GM21423 (cell line): ENCODE data around the gene AMZ1.

Source experiments
- ATAC-seq: cut with Tn5 transposase; IDR thresholded peaks from one replicate; pipeline ENCODE4 v1.9.1; 2021; ENCODE audit warnings: mild to moderate bottlenecking, moderate library complexity; ENCODE audit not compliant: unreplicated experiment

AMZ1 gene

DNA sequence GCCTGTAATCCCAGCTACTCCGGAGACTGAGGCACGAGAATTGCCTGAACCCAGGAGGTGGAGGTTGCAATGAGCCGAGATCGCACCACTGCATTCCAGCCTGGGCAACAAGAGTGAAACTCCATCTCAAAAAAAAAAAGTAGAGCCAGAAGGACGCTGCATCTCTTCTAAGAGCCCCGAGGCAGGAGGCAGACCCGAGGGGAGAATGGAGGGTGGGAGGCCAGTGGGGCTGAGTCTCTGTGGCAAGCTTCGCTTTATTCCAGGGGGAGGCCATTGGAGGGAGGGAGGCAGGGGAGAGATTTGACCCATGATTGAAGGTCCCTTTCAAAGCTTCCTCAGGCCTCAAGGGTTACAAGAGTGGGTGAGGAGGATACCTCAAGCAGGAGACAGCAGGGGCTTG lies 37.6 kb upstream of the AMZ1 start:
- ATAC-seq = no peak

DNA sequence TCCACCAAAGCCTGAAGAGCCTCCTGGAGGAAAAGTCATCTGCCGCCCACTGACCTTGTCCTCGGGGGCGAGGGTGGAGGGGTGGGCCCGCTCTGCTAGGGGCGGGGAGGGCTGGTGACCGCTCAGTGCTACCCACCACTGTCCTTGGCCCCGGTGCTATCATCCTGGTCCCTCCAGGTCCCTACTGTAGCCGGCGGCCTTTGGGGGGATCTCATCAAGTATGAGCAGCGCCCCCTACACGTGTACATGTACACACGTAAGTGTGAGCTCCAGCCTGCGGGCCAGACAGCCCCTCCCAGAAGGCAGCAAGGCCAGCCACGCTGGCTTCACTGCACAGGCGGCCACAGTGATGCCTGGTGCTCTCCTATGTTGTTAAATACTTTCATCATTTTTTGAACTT lies 36.7 kb upstream of the AMZ1 start:
- no peak for ATAC-seq

DNA sequence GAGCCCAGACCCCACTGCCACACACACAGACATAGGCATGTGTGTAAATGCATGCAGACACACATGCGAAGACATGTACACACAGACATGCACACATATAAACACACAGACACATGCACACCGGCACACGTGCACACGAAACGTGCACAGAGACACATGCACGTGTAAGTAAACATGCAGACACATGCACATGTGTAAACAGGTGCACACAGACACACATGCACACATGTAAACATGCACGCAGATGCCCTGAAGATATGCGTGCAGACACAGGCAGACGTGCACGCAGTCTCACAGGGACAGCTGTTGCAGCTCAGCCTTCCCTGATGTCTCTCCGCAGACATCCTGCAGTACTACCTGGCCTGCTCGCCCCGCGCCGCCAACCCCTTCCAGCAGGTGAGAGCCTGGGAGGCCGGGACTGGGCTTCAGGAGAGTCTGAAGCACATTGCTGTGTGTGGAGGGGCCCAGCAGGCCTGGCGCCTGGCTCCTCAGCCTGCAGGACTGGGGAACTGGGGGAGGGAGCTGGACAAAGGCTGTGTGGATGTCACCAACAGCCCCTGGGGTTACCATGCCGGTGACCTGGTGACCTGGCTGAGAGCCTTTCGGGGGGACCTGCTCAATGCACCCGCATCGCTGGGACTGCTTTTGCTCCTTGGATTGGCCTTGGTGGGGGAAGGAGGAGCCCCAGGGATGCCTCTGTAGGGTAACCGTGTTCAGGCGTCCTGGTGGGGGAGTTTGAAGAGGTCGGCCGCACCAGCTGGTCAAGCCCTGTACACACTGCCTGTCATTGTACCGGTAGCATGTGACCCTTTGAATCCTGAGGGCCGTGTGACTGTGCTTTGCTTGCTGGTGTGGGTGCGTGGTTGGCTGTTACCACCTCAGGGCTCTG lies 35.9 kb upstream of the AMZ1 start:
- no peak for ATAC-seq

DNA sequence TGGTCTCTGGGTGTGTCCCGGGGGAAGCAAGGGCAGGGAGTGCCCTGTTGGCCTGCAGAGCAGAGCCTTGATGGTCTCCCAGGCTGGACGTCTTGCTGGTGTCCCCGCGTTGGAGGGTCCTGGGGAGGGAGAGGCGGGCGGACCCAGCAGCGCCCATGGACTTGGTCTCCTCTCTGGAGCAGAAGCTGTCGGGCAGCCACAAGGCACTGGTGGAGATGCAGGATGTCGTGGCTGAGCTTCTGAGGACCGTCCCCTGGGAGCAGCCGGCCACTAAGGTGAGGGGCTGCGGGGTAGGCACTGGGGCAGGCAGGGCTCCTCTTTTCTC lies 35.3 kb upstream of the AMZ1 start:
- ATAC-seq = no peak

DNA sequence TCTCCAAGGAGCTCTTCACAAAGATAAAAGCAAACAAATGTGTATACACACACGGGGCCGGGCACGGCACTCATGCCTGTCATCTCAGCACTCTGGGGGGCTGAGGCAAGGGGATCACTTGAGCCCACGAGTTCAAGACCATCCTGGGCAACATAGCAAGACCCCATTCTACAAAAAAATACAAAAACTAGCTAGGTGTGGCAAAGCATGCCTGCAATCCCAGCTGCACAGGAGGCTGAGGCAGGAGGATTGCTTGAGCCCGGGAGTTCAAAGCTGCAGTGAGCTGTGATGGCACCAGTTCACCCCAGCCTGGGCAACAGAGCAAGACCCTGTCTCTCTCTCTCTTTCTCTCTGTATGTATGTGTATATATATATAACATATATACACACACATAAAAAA lies 33.9 kb upstream of the AMZ1 start:
- ATAC-seq = no peak

DNA sequence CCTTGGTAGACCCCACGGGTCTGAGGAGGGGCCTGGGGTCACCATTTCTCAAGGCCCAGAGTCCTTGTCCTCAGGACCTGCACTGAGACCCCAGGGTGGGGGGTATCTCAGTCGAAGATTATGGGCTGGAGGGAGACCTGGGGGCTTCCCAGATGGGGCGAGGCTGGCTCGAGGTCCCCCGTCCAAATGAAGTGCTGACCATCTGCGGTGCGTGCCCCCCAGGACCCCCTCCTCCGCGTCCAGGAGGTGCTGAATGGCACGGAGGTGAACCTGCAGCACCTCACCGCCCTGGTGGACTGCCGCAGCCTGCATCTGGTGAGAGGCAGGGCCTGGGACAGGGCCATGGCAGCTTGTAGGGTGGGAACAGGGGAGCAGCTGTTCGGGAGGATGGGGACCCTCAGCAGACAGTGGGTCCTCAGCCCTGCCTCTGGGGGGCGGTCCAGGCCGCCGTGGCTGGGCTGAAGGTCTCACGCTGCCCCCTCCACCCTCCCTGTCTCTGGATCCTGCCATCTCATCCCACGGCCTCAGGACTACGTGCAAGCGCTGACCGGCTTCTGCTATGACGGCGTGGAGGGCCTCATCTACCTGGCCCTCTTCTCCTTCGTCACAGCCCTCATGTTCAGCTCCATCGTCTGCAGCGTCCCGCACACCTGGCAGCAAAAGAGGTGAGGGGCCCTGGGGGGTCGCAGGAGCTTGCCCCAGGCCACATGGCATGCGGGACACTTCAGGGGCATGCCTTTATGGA lies 32.0 kb upstream of the AMZ1 start:
- ATAC-seq = no peak

DNA sequence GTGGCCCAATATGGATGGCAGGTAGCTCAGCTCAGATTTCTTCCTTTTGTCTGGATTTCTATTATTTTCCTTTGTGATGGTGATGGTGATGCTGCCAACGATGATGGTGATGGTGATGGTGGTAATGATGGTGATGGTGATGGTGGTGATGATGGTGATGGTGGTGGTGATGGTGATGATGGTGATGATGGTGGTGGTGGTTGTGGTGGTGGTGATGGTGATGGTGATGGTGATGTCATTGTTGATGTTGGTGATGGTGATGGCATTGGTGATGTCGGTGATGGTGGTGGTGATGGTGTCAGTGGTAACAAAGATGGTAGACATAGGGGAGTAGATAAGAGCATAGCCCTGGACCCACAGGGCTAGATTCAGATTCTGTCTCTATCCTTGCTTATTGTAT lies 30.8 kb upstream of the AMZ1 start:
- no peak for ATAC-seq

DNA sequence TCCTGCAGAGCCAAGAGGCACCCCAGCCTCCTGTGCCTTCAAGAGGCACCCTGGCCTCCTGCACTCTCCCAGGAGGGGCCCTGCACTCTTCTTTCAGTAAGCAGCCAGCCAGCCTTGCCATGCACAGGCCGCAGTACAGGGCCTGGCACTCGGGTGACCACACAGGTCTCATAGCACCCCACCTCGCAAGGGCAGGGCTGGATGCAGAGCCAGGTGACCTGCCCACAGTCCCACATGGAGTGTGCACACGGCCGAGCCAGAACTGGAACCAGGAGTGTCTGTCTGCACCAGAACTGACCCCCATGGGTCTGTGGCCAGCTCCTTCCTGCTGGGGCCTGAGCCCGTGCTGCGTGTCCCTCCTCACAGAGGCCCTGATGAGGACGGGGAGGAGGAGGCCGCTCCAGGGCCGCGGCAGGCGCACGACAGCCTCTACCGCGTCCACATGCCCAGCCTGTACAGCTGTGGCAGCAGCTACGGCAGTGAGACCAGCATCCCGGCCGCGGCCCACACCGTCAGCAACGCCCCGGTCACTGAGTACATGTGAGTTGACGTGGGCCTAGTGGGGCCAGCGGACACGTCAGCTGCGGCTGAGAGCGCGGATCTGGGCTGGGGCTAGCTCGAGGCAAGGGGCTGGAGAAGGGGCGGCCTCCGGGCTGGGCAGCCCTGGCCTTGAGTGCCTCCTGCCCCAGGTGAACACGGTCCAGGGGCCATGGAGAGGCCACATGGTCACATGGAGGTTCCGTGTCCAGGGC lies 29.9 kb upstream of the AMZ1 start:
- ATAC-seq = no peak

DNA sequence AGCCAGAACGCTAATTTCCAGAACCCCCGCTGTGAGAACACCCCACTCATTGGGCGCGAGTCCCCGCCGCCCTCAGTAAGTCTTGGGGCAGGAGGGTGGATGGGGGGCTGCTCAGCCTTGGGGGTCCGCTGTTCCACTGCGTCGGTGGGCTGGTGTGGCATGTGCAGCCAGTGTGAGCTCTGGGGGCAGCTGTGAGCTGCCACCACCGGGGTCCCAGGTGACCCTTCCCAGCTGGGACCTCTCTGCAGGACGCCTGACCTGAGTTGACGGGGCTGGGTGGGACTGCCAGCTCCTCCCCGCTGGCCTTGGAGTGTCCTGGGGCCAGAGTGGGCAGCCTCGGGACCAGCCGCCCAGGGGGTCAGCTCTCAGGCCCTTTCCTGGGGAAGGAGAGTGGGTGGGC lies 29.1 kb upstream of the AMZ1 start:
- ATAC-seq = no peak

DNA sequence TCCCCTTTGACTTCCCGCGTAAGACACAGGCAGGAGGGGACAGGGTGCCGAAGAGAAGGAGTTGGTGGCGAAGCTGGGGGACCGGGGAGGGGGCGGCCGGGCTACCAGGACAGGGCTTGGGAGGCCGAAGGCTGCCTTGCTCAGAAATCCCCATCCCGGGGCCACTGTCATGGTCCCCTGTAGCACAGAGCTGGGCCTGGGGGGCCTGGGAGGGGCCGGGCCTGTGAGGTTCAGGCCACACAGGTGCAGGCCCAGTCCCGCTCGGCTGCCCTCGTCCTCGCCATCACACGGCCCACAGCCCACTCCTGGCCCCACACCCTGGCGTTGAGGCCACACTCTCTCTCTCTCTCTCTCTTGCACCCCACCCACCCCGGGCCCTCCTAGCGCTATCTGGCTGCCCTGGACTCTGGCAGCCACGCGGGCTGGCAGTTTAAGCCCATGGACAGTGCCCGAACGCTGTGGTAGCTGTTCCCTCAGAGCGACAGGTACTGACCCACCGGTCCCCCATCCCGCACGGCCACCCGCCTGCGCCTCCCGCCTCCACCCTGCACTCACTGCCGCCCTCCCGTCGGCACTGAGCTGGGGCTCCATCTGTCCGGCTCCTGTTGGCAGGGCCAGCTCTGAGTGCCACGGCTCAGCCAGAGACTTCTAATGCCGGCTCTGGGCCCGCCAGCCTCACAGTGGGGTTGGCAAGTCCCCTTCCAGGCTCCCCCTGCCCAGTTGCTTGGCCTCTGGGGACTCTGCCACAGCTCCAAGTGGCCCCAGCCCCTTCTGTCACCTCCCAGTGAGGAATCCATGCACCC lies 28.2 kb upstream of the AMZ1 start:
- no peak for ATAC-seq

DNA sequence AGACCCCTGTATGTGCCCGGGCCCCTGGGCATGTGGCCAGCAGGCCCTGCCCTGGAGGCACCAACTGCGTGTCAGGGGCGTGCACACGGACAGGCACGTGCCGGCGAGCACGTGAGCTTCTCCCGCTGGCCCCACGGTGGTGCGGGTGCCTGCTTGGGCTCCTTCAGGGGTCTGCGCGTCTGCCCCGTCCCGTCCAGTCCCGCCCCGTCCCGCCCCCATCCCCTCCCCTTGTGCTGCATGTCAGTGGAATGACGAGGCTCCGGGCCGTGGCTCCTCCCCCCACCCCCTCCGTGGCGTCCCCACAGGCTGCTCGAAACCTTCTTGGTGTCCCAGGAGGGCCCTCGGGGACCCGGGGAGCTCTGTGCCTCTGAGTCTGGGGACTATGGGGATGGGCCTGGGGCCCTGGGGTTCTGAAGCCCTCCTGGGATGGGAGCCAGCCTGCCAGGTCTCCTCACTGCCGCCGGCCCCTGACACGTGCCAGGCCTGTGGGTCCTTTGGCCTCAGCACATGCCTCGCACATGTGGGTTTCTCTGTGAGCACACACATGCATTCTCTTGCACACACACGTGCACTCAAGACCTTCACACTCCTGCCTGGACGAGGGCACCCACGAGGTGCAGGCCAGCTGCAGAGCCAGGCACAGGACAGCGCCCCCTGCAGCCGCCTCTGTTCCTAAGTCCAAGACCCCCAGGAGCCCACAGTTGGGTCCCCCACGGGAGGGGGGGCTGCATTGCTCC lies 27.5 kb upstream of the AMZ1 start:
- no peak for ATAC-seq

DNA sequence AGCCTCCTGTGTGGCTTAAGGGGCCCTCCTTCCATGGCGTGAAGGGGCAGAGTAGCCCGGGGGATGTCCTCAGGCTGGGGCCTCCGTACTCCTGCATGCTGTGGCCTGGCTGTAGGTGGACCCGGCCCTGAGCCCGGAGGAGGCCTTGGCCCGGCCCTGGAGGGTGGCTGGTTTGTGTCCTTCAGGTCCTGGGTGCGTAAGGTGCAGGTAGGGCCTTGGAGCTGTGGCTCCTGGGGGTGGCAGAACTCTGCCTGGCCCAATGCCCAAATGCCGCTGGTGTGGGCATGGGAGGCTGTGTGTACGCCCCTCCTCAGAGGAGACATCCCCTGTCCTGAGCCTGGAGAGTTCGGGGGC lies 26.9 kb upstream of the AMZ1 start:
- ATAC-seq = no peak

DNA sequence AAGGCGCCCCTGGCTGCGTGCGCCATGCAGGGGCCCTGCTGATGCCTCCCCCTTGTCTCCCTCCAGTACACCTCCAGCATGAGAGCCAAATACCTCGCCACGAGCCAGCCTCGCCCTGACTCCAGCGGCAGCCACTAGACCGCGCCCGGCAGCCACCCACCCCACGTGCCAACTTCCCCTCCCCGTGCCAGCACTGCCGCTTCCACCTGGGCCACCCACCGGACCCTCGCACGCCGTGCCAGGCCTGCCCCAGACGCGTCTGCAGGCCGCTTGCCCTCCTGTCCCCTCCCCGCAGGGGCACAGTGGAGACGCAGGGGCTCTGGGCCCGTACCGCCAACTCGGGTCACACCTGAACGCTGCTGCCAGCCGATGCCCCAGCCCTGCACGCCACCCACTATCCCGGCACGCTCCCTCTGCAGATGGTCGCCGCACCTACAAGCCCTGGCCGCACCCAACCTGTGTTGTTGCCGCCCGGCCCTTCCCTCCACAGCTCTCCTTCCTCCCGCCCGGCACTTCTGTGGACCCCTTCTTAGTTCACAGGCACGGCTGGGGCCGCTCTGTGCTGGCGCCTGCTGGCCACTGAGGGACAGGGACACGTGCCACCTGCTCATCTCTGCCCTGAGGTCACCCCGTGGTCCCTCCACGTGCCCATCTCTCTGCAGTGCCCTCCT lies 26.3 kb upstream of the AMZ1 start:
- ATAC-seq = no peak

DNA sequence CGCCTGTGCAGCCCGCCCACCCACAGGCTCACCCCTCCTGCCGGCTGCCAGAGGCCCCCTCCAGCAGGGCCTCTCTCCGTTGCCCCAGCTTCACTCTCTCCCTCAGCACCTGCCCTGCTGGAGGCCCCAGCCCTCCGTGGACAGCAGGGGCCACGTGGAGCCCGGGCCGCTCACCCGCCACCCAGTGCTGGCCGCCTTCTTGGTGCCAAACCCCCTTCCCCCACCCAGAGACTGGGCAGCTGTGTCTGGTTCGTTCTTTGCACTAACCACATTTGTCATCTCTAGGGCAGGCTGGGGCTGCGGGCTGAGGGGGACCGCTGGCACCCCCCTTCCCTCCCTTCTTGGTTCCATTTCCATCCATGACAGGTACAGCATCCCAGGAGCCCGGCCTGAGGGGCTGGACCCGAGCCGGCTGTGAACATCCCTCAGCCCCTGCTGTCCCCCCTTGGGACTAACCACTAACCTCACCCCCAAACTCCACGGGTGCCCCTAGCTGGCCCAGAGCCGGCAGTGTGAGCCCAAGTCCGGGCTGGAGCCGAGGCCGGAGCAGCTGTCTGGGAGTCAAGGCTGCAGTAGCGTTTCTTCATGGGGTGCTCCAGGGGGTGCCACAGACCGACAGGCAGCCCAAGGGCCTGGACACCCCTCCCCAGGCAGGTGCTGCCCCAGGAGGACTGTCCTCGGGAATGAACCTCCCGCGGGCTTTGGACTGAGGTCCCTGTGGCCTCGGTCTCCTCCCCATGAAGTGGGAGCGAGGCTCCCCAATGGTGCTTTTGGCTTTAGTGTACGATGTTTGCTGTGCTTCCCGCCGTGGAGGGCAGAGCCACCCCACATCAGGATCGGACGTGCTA lies 25.5 kb upstream of the AMZ1 start:
- no peak for ATAC-seq

DNA sequence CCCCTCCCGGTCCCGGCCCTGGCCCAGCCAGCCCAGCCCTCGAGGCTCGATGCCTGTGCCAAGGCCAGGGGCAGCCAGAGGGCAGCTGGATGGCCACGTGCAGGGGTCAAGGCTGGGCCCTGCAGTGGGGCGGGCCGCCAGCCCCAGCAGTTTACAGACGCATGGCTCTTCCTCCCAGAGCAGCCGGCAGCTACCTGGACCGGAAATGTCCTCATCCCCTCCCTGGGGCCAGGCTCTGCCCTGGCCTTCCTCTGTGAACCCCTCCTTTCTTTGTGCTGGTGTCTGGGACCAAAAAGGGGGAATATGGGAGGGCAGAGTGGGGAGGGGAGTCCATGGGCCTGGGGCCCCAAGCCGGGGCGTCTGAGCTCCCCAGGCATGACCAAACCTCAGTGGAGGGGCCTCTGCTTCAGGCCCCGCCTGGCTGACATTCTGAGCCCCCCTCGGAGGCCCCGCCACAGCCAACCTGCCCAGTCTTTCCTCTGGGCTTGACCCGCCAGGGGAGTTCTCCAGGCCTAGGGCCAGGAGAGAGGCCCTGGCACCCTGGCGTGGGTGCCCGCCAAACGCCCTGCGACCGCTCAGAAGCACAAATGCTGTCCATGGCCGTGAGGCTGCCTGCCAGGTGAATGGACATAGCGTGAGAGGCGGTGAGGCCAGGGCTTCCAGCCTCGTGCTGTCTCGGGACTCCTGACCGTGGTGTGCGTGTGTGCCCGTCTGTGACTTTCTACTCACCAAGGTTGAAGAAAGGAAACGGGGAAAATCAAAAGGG lies 24.7 kb upstream of the AMZ1 start:
- no peak for ATAC-seq

DNA sequence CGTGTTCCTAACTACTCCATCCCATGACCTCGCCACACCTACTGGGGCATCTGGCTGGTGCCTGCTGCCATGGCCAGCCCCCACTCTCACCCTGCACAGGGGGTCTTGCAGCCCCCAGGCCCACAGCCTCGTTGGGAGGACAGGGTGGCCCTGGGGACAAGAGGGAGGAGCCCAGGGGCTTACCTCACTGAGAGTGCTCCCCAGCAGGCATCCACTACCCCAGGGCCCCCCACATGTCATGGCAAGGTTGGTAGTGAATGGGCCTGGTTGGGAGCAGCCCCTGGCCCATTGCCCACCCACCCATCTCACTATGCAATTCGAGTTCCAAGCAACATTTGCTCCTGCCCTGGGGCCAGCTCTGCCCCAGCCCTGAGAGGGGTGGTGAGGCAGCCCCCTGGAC lies 24.0 kb upstream of the AMZ1 start:
- no peak for ATAC-seq

DNA sequence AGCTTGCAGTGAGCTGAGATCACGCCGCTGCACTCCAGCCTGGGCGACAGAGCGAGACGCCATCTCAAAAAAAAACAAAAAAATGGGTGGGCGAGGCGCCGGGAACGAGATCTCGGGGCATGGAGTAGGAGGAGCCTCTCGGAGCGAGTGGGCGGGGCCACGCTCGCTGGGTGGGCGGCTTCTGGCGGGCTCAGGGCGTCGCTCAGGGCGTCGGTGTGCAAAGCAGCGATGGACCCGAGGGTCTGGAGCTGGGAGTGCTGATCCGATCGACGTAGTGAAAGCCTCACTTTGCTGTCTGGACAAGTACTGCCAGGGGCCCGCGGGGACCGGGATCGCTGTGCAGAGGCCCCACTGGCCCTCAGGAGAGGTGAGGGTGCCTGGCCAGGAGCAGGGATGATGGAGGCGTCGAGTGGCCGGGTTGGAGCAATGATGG lies 22.6 kb upstream of the AMZ1 start:
- no peak for ATAC-seq

DNA sequence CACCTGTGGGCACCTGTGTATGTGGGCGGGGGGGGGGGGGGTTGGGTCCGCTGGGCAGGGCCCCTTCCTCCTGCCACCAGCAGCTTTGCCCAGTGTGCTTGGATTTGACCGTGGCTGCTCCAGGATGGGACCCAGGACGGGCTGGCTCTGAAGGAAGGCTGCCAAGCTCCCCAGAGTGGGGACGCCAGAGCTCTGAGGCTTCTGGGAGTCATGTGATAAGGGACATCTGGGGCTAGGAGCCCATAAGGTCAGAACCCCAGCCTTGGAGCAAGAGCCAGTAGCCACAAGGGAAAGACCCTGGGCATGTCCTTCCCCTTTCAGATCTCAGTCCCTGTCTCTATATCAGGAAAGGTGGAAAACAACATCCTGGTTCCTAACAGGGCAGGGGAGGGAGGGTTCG lies 21.8 kb upstream of the AMZ1 start:
- ATAC-seq = no peak
